HG03196 (cell line): ENCODE results near the gene CBY2.

ENCODE experiments used
- ATAC-seq: cut with Tn5 transposase; IDR thresholded peaks from one replicate; pipeline ENCODE4 v1.9.1; 2021; ENCODE audit not compliant: unreplicated experiment

The CBY2 gene

GRCh38 chr13:45700971-45701900, 884 bp upstream of the CBY2 start:
- peak; percentile 57 for ATAC-seq

DNA sequence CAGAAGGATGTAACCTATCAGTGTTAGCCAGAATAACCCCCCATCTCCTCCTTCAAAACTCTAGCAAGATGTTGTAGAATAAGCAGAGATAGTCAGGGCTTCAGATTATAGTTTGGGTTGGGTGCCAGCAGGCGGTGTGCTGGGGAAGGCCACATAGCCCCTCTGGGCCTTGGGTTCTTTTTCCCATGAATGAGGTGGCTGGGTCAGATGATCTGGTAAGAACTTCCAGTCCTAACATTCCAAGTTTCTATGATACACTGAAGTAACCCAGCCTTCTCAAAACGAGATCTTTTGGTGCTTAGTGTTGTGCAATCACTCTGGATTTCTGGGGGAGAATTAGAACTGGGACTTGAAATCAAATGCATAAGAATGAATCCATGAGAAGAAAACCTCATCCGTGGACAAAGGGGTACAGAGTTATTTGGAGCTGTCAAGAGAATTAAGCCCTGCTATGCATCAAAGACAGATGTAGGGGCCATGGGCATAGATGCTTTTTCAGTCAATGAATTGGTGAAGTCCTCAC, 810 bp downstream of the CBY2 start:
- ATAC-seq, result no peak

DNA sequence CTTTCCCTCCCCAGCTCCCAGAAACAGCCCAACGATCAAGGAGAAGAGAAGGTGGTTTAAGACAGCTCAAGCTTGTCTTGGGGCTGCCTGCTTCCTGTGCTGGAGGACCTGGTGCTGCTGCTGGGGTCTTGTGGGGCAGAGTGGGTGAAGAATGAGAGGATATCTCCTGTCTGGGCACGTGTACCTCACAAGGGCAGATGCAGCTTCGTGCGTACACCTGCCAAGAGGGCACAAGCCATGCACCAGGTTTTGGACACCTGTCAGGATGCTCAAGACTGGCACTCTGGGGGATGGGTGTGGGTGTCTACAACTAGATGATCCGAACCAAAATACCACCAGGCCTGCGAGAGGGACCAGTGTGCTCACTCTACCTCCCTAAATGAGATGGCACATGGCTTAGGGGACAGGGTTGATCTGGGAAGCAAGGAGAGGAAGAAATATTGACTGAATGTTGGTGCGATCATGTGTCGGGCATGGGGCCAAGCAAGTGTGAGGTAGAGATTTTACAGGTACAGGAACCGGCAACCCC, 2.2 kb downstream of the CBY2 start:
- ATAC-seq, result no peak

- ATAC-seq, result no peak
These were observed 3.0 kb downstream of the CBY2 start for GRCh38 chr13:45704854-45705695.

GRCh38 chr13:45705918-45706317, 3.8 kb downstream of the CBY2 start:
- peak; percentile 38 for ATAC-seq

- ATAC-seq, result no peak
These were observed 5.5 kb downstream of the CBY2 start for GRCh38 chr13:45707516-45708100.

GRCh38 chr13:45711951-45712350, 9.8 kb downstream of the CBY2 start:
- no peak for ATAC-seq

DNA sequence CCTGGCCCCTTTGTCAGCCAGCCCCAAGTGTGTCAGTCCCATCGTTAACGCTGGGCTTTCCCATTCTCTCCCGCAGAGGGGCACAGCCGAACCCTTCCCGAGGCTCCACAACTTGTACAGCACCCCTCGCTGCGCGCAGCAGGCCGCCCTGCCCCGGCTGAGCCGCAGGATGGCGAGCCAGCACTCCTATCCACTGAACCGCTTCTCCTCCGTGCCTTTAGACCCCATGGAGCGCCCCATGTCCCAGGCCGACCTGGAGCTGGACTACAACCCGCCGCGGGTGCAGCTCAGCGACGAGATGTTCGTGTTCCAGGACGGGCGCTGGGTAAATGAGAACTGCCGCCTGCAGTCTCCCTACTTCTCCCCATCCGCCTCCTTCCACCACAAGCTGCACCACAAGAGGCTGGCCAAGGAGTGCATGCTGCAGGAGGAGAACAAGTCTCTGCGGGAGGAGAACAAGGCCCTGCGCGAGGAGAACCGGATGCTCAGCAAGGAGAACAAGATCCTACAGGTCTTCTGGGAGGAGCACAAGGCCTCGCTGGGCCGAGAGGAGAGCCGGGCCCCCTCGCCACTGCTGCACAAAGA, 11.1 kb downstream of the CBY2 start:
- no peak for ATAC-seq

DNA sequence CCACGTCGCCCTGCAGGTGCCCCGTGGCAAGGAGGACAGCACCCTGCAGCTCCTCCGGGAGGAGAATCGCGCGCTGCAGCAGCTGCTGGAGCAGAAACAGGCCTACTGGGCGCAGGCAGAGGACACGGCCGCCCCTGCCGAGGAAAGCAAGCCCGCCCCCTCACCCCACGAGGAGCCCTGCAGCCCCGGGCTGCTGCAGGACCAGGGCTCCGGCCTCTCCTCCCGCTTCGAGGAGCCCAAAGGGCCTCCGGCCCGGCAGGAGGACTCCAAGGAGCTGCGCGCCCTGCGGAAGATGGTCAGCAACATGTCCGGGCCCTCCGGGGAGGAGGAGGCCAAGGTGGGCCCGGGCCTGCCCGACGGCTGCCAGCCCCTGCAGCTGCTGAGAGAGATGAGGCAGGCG, 11.6 kb downstream of the CBY2 start:
- ATAC-seq, result no peak

GRCh38 chr13:45714170-45714569, 12.1 kb downstream of the CBY2 start:
- no peak for ATAC-seq

DNA sequence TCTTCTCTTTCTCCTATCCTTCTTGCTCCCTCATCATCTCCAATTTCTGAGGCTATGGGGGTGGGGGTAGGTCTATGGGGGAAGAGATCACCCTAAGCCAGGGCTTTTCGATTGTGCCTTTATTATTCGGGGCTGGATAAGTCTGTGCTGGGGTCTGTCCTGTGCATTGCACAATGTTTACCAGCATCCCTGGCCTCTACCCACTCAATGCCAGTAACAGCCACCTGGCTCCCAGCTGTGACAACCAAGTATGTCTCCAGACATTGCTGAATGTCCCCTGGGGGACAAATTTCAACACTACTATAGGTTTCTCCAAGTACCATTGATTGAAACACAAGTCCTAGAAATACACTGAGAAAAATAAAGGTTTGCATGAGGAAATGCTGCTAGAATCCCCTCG, 13.2 kb downstream of the CBY2 start:
- no peak for ATAC-seq

- no peak for ATAC-seq
These were observed 15.2 kb downstream of the CBY2 start for GRCh38 chr13:45717349-45717748.

GRCh38 chr13:45718063-45718462, 15.9 kb downstream of the CBY2 start:
- ATAC-seq, result no peak

DNA sequence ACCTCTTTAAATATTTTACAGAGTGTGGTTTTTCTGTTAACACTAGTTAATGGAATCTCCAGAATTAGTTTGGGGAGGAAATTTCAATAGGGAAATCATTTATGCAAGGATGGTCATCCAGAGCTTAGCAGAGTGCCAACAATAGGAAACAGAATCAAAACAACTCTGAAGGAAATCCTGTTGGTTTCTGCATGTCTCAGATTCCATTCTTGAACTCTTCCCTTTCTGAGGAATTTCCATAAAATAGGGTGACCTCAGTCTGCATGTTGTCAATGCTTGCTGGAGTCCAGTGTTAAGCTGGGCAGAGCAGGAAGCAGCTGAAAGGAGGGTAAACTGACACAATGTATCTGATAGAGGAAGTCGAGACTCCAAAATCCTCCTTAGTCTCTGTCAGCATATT, 16.9 kb downstream of the CBY2 start:
- no peak for ATAC-seq

DNA sequence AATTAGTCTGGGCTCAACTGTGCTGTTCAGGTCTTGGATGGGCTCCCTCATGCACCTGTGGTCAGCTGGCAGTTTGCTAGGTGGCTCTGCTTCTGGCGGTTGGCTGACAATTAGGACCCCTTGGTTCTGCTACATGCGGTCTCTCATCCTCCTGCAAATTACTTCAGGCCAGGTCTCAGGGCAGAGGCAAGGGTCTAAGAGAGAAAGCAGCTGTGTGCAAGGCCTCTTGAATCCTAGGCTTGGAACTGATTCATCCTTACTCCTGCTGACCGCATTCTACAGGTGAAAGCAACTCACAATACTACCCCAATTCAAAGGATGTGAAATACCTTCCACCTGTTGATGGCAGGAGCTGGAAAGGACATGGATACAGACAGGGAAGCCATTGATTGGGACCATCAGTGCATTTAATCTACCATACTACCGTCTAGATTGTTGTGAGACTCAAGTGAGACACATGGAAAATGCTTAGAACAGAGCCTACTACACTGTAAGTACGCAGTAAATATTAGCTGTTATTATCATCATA, 19.1 kb downstream of the CBY2 start:
- no peak for ATAC-seq

- ATAC-seq, result no peak
These were observed 21.7 kb downstream of the CBY2 start for GRCh38 chr13:45723798-45724197.

DNA sequence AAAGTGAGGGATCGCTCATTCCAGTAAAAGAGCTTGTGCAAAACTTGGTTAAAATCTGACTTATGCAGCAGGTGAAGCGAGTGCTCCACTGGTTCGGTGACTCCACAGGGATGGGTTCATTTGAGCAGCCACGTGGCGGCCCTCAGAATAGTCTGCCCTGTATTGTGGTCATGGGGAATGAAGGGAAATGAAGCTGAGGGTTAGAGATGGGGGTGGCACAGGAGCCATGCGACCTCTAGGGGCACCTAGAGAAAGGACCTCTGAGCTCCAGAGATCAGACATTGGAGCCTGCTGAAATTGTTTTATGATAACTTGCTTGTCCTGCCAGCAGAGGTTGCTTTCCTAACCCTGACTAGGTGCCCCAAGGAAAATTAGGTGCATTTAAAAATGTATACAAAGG, 26.6 kb downstream of the CBY2 start:
- no peak for ATAC-seq

GRCh38 chr13:45731455-45731854, 29.3 kb downstream of the CBY2 start:
- no peak for ATAC-seq

GRCh38 chr13:45732916-45733315, 30.8 kb downstream of the CBY2 start:
- no peak for ATAC-seq

GRCh38 chr13:45733361-45733760, 31.2 kb downstream of the CBY2 start:
- ATAC-seq, result no peak
